Panc1 (cell line): ENCODE data around the gene MRPL38. TPM values are rescaled to one million over a fixed set of nuclear protein-coding genes. Genes with fewer than 3 reads are reported as not detected.

Experiments
- ATAC-seq: fragments of 200-7000 bp; cut with Tn5 transposase; 2 replicates; pipeline ENCODE4 v1.9.1; 2020; ENCODE audit warnings: mild to moderate bottlenecking, moderate library complexity
- BruUV-seq: library from RNA; stranded (reverse); fragments of 400-500 nt; replicated peaks from 2 replicates; lab custom pipeline; 2021; lab: Mats Ljungman, UMichigan
- CTCF ChIA-PET: fragments of 300-600 bp; sonication (Branson Sonifier 250); formaldehyde crosslinking; loops from one replicate; lab custom pipeline; 2022; ENCODE audit warnings: antibody characterized with exemption; lab: Charles Lee
- POLR2A ChIA-PET: fragments of 300-600 bp; sonication (Branson Sonifier 250); formaldehyde crosslinking; loops from one replicate; lab custom pipeline; 2022; ENCODE audit warnings: antibody characterized with exemption; lab: Charles Lee
- DNase-seq: peaks from one replicate; pipeline ENCODE4 v3.0.0-alpha.2; 2010; ENCODE audit warnings: low read depth, low spot score
- H3K27ac ChIP-seq: 2 replicates; pipeline ENCODE4 v1.5.1; 2011; ENCODE audit warnings: mild to moderate bottlenecking, low read length, inconsistent platforms
- H3K27me3 ChIP-seq: fragments of 200-500 bp; sonication (Bioruptor generic); 2 replicates; pipeline ENCODE4 v1.6.0; 2014; ENCODE audit warnings: low read length, inconsistent platforms; ENCODE audit not compliant: control insufficient read depth, insufficient read depth
- H3K36me3 ChIP-seq: fragments of 200-500 bp; sonication (Bioruptor generic); 2 replicates; pipeline ENCODE4 v1.5.1; 2014; ENCODE audit warnings: inconsistent platforms, mild to moderate bottlenecking, low read length, moderate library complexity; ENCODE audit not compliant: control insufficient read depth, insufficient read depth
- H3K4me1 ChIP-seq: 2 replicates; pipeline ENCODE4 v1.5.1; 2011; ENCODE audit warnings: inconsistent platforms, mild to moderate bottlenecking, low read length, moderate library complexity; ENCODE audit not compliant: control insufficient read depth, insufficient read depth
- H3K4me3 ChIP-seq, 2 experiments: 2 replicates each; pipeline ENCODE4 v1.5.1; 2011 to 2012; ENCODE audit warnings: low read depth in 2 of 2, low read length in 2 of 2, mild to moderate bottlenecking in 2 of 2, inconsistent platforms in 1 of 2, moderate library complexity in 1 of 2
- H3K9me3 ChIP-seq: fragments of 200-500 bp; sonication (Bioruptor generic); 2 replicates; pipeline ENCODE4 v1.5.1; 2014; ENCODE audit warnings: low read depth, mild to moderate bottlenecking, inconsistent platforms, low read length, moderate library complexity; ENCODE audit not compliant: control insufficient read depth, insufficient read depth
- POLR2AphosphoS5 ChIP-seq: IDR thresholded peaks from 2 replicates; pipeline ENCODE4 v1.6.1; 2012; ENCODE audit warnings: mild to moderate bottlenecking, low read depth, low read length, moderate library complexity
- REST ChIP-seq, 2 experiments: IDR thresholded peaks; 2 replicates each; pipeline ENCODE4 v1.6.1; 2011 to 2012; ENCODE audit warnings: low read depth in 2 of 2, control low read depth in 1 of 2, low read length in 1 of 2, mild to moderate bottlenecking in 1 of 2, moderate library complexity in 1 of 2; ENCODE audit not compliant: insufficient read depth in 1 of 2
- SIN3A ChIP-seq: IDR thresholded peaks from 2 replicates; pipeline ENCODE4 v1.6.1; 2012; ENCODE audit warnings: low read depth, mild to moderate bottlenecking, low read length, moderate library complexity, borderline replicate concordance; ENCODE audit not compliant: insufficient read depth
- TCF7L2 ChIP-seq: IDR thresholded peaks from 2 replicates; pipeline ENCODE4 v1.6.1; 2011; ENCODE audit warnings: mild to moderate bottlenecking, low read depth, low read length, inconsistent platforms
- in situ Hi-C: cut with HindIII; loops from 2 replicates; pipeline ENCODE4 v1.10.0; 2016; ENCODE audit warnings: low sequenced_read_pairs, low pct_unique_long_range_greater_than_20kb
- intact Hi-C: fragments of 100-400 bp; cut with micrococcal nuclease; formaldehyde crosslinking; loops from one replicate; pipeline ENCODE4 v1.10.0; 2022; ENCODE audit not compliant: unreplicated experiment
- total RNA-seq: library from RNA; stranded (reverse); gene quantifications from one replicate; pipeline ENCODE4 v1.2.1, GENCODE V29; 2021; ENCODE audit not compliant: unreplicated experiment
- TF ChIP-seq, protein P1 (sequence below): fragments of 450-650 bp; IDR thresholded peaks from 2 replicates; pipeline ENCODE4 v1.5.1; 2017; ENCODE audit warnings: mild to moderate bottlenecking

MRPL38 gene
- total RNA-seq, 1 experiment from 2014 or later, result 165 TPM

GRCh38 chr17:75925912-75926311, 21.2 kb upstream of the MRPL38 start:
- no peak overlapping the region for H3K4me3 ChIP-seq
- intact Hi-C loops (no loop called here), in situ Hi-C loops (loop anchor here (25.0 kb wide), 1 partner anchor 136 kb away; the partner anchor contains the start of genes GALR2 and SRP68)
- ATAC-seq (no peak), DNase-seq (no peak)
- no peaks in the 10 kb centered on the region for H3K9me3 ChIP-seq
- TF ChIP-seq POLR2AphosphoS5 (no peak), REST (IDR thresholded peaks at IDR 0.05; ENCODE audit: insufficient read depth in 1 of 2, low read depth in 2 of 2, low read length in 1 of 2) (no peak), SIN3A (no peak), TCF7L2 (no peak)
- TF ChIP-seq, protein P1, sequence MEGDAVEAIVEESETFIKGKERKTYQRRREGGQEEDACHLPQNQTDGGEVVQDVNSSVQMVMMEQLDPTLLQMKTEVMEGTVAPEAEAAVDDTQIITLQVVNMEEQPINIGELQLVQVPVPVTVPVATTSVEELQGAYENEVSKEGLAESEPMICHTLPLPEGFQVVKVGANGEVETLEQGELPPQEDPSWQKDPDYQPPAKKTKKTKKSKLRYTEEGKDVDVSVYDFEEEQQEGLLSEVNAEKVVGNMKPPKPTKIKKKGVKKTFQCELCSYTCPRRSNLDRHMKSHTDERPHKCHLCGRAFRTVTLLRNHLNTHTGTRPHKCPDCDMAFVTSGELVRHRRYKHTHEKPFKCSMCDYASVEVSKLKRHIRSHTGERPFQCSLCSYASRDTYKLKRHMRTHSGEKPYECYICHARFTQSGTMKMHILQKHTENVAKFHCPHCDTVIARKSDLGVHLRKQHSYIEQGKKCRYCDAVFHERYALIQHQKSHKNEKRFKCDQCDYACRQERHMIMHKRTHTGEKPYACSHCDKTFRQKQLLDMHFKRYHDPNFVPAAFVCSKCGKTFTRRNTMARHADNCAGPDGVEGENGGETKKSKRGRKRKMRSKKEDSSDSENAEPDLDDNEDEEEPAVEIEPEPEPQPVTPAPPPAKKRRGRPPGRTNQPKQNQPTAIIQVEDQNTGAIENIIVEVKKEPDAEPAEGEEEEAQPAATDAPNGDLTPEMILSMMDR, result no peak
- H3K4me1 ChIP-seq, result no peaks in the 10 kb centered on the region
- CTCF ChIA-PET, result no interaction called here
- POLR2A ChIA-PET, result interaction anchor here (0.5 to 0.6 kb wide), 2 partner anchors 9 to 132 kb away, joined by 3 to 4 read pairs; no protein-coding TSS in a partner anchor
- no TSS peak for BruUV-seq
- H3K36me3 ChIP-seq, result no peaks in the 10 kb centered on the region
- no peak overlapping the region for H3K27ac ChIP-seq
- no peaks in the 10 kb centered on the region for H3K27me3 ChIP-seq

DNA sequence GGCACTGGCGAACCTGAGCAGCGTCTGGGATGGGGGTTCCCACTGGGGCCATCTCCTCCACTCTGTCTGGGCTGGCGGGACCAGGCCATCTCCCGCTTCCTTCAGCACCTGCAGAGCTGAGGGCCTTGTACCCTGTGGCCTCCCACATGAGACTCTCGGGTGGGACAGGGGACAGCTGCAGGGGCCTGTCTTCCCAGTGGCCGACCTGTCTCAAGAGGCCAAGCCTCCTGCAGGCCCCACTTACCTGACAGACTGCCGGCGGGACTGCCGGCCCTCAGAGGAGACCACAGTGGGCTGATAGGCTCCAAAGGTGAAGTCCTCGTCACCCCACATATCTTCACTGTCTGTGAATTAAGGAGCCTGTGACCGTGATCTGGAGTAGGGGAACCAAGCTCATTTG, 20.4 kb upstream of the MRPL38 start:
- ChIA-PET CTCF (no interaction called here), POLR2A (interaction anchor here (0.6 kb wide), 1 partner anchor 20 kb away, joined by 5 read pairs; no protein-coding TSS in a partner anchor)
- DNase-seq (no peak), ATAC-seq (no peak)
- Histone ChIP-seq H3K27ac (no peak overlapping the region), H3K36me3 (no peaks in the 10 kb centered on the region), H3K9me3 (no peaks in the 10 kb centered on the region), H3K4me1 (no peaks in the 10 kb centered on the region), H3K27me3 (no peaks in the 10 kb centered on the region), H3K4me3 (no peak overlapping the region)
- intact Hi-C loops (no loop called here), in situ Hi-C loops (loop anchor here (25.0 kb wide), 1 partner anchor 137 kb away; the partner anchor contains the start of genes GALR2 and SRP68)
- TF ChIP-seq REST (IDR thresholded peaks at IDR 0.05; ENCODE audit: insufficient read depth in 1 of 2, low read depth in 2 of 2, low read length in 1 of 2), result no peak
- no peak for TF ChIP-seq TCF7L2
- TF ChIP-seq, protein P1, result no peak
- no peak for TF ChIP-seq SIN3A
- TF ChIP-seq POLR2AphosphoS5, result no peak
- BruUV-seq, result no TSS peak
